ENCODE data around the gene ENDOD1.

The ENDOD1 gene

GRCh38 chr11:95175818-95176380, 86.3 kb downstream of the ENDOD1 start:
- DNase-seq (ENCODE audit: low read depth), result no peak

Measured in EH (cell line).